ENCODE results near the gene ALKBH3.

ALKBH3 gene

DNA sequence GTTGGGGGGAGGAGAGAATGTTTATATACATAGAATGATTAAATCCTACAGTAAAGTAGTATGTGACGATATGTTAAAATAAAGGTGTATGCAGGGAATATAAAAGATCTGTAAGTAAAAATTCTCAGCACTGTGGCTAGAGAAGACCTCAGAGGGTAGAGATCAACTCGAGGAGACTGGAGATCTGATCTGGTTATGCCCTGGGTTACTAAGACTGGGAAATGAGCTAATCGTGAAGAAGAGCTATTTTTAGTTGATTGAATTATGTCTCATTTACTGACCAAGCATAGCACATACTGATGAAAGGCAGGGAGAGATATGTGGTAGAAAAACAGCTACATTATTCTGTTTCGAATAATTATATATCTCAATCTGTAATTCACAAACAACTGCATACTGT is 42.8 kb upstream of the ALKBH3 start:
- no peak overlapping the region for H4K8ac ChIP-seq (ENCODE audit: low read depth, low read length)
- no peak overlapping the region for H3K27ac ChIP-seq (ENCODE audit: low read depth, low read length)

DNA sequence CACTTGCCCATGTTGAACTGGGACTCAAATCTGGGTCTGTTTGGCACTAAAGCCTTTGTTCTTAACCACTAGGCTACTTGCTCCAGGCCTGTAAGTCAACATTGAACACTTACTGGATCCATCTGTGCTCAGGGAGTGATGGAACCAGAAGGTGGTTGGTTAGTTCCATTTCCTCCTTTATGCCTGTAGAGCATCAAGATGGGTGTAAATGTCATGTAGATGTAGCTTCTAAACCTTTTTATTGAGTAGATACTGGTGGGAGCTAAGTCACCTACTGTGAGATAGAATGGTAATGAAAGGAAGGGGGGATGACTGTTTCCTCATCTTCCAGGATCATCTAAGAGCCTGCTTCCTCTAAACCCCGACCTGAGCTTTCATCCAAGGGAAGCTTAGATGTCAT is 38.6 kb upstream of the ALKBH3 start:
- Histone ChIP-seq H3K79me1 (ENCODE audit: low read length) (peaks cover 2% of the 10 kb centered on the region), H3K27ac (ENCODE audit: low read depth, low read length) (no peak overlapping the region), H3K18ac (ENCODE audit: low read length) (no peak overlapping the region), H3K4me1 (ENCODE audit: control insufficient read depth, low read depth, low read length) (no peaks in the 10 kb centered on the region), H3K27me3 (ENCODE audit: insufficient read depth, low read length, poor library complexity) (no peaks in the 10 kb centered on the region), H2AK5ac (ENCODE audit: low read length) (no peak overlapping the region), H3K36me3 (ENCODE audit: control insufficient read depth, insufficient read depth, low read length) (no peaks in the 10 kb centered on the region), H3K79me2 (ENCODE audit: control insufficient read depth, insufficient read depth, low read length) (no peaks in the 10 kb centered on the region), H4K5ac (ENCODE audit: low read length) (no peak overlapping the region), H2BK5ac (ENCODE audit: low read length) (no peak overlapping the region), H3K4me3 (ENCODE audit: low read length) (no peak overlapping the region), H3K9ac (ENCODE audit: low read length) (no peak overlapping the region), H3K56ac (ENCODE audit: low read length) (no peak overlapping the region), H2BK15ac (replicated peaks; ENCODE audit: low read depth) (no peak overlapping the region), H4K8ac (ENCODE audit: low read depth, low read length) (no peak overlapping the region), H3K4me2 (ENCODE audit: low read length) (no peak overlapping the region), H3K4ac (ENCODE audit: low read depth, low read length) (no peak overlapping the region), H3K23ac (ENCODE audit: low read length) (no peak overlapping the region), H2BK120ac (ENCODE audit: low read depth, low read length) (no peak overlapping the region)
- WGBS (ENCODE audit: extremely low coverage, insufficient coverage, low lambda C conversion rate) = no CpG with 5 or more reads among the region's 1 CpG
- DNase-seq = no peak

More for the DNA sequence above, 42.8 kb upstream of the ALKBH3 start:
- Histone ChIP-seq H3K27me3 (ENCODE audit: insufficient read depth, low read length, poor library complexity) (no peaks in the 10 kb centered on the region), H4K5ac (ENCODE audit: low read length) (no peak overlapping the region), H2BK5ac (ENCODE audit: low read length) (no peak overlapping the region), H3K79me1 (ENCODE audit: low read length) (peaks cover 2% of the 10 kb centered on the region), H3K79me2 (ENCODE audit: control insufficient read depth, insufficient read depth, low read length) (no peaks in the 10 kb centered on the region), H3K4me2 (ENCODE audit: low read length) (no peak overlapping the region), H2BK15ac (replicated peaks; ENCODE audit: low read depth) (no peak overlapping the region), H3K23ac (ENCODE audit: low read length) (no peak overlapping the region), H3K18ac (ENCODE audit: low read length) (no peak overlapping the region), H3K4me3 (ENCODE audit: low read length) (no peak overlapping the region), H2AK5ac (ENCODE audit: low read length) (no peak overlapping the region), H3K4ac (ENCODE audit: low read depth, low read length) (no peak overlapping the region), H3K4me1 (ENCODE audit: control insufficient read depth, low read depth, low read length) (no peaks in the 10 kb centered on the region), H3K56ac (ENCODE audit: low read length) (no peak overlapping the region), H3K9ac (ENCODE audit: low read length) (no peak overlapping the region), H2BK120ac (ENCODE audit: low read depth, low read length) (no peak overlapping the region), H3K36me3 (ENCODE audit: control insufficient read depth, insufficient read depth, low read length) (no peaks in the 10 kb centered on the region)
- 100% methylated on average over 1 of the region's 4 CpGs for WGBS (ENCODE audit: extremely low coverage, insufficient coverage, low lambda C conversion rate)
- no peak for DNase-seq

DNA sequence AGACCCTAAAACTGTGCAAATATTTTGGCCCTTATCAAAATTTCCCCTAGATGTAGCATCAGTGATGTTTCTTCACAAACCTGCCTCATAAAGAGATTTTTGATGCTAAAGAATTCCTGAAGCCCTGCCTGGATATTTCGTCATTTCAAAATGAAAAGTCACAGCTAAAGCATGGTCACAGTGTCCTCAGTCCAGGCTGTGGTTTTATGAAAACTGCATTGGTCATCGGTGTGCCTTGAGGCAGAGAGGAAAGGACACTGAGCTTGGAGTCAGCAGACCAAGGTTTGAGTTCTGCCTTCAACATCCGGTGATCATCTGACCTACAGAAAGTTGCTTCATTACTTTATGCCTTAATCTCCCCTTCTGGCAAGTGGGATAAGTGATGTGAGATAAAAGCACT is 34.8 kb upstream of the ALKBH3 start:
- Histone ChIP-seq H3K27ac (ENCODE audit: low read depth, low read length) (no peak overlapping the region), H2BK120ac (ENCODE audit: low read depth, low read length) (no peak overlapping the region), H4K8ac (ENCODE audit: low read depth, low read length) (no peak overlapping the region), H3K79me2 (ENCODE audit: control insufficient read depth, insufficient read depth, low read length) (no peaks in the 10 kb centered on the region), H3K4me2 (ENCODE audit: low read length) (no peak overlapping the region), H3K4me1 (ENCODE audit: control insufficient read depth, low read depth, low read length) (no peaks in the 10 kb centered on the region), H3K23ac (ENCODE audit: low read length) (no peak overlapping the region), H3K36me3 (ENCODE audit: control insufficient read depth, insufficient read depth, low read length) (no peaks in the 10 kb centered on the region), H4K5ac (ENCODE audit: low read length) (no peak overlapping the region), H3K56ac (ENCODE audit: low read length) (no peak overlapping the region), H2AK5ac (ENCODE audit: low read length) (no peak overlapping the region), H3K4me3 (ENCODE audit: low read length) (no peak overlapping the region), H3K4ac (ENCODE audit: low read depth, low read length) (no peak overlapping the region), H3K9ac (ENCODE audit: low read length) (no peak overlapping the region), H2BK5ac (ENCODE audit: low read length) (no peak overlapping the region), H2BK15ac (replicated peaks; ENCODE audit: low read depth) (no peak overlapping the region), H3K18ac (ENCODE audit: low read length) (no peak overlapping the region), H3K27me3 (ENCODE audit: insufficient read depth, low read length, poor library complexity) (no peaks in the 10 kb centered on the region), H3K79me1 (ENCODE audit: low read length) (peaks cover 2% of the 10 kb centered on the region)
- DNase-seq = no peak
- no CpG with 5 or more reads among the region's 3 CpGs for WGBS (ENCODE audit: extremely low coverage, insufficient coverage, low lambda C conversion rate)

DNA sequence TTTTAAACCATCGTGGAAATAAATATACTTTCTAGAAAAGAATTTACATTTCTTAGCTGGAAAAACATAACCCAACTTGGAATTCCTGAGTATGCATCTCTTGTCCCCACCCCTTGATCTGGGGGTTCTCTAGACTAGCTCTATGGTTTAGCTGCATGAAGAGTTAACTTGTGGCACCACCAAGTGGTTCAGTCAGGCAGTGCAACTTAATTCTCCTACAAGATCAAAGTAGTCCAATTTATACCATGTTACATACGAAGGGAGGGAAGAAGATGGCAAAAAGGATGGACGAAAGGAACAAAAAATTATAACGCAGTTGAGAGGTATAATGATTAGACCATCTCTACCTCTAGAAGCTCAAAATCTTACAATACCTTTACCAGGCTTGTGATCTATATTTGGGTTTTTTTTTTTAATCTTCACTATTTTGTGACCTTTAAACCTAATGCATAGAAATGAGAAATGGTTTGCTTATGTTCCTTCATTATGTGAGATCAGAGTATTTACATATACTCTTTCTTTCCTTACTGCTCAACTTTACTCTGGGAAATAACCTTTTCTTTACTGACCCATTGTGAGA is 28.5 kb upstream of the ALKBH3 start:
- no peaks in the 10 kb centered on the region for H3K36me3 ChIP-seq (ENCODE audit: control insufficient read depth, insufficient read depth, low read length)

DNA sequence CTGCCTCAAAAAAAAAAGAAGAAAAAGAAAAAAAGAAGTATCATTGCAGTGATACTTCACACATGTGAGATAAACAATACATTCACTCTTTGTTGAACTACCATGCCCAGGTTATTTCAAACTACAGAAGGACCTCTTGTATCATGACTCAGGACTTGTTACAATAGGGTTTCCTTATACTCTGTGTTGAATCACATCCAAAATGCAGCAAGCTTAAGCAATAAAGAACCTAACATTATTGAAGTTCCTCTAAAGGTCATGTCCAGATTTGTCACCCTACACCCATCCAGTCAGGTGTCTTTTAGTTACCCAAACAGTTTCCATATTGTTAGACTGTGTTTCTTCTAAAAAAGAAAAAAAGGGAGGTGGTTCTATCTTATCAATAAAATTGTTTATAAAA is 26.9 kb upstream of the ALKBH3 start:
- DNase-seq = no peak
- no peak overlapping the region for H3K23ac ChIP-seq (ENCODE audit: low read length)
- no peak overlapping the region for H3K18ac ChIP-seq (ENCODE audit: low read length)
- H3K4me1 ChIP-seq (ENCODE audit: control insufficient read depth, low read depth, low read length) = no peaks in the 10 kb centered on the region
- no peak overlapping the region for H3K9ac ChIP-seq (ENCODE audit: low read length)
- no peak overlapping the region for H3K27ac ChIP-seq (ENCODE audit: low read depth, low read length)
- H3K36me3 ChIP-seq (ENCODE audit: control insufficient read depth, insufficient read depth, low read length) = no peaks in the 10 kb centered on the region
- no peak overlapping the region for H2AK5ac ChIP-seq (ENCODE audit: low read length)
- no peak overlapping the region for H3K4me3 ChIP-seq (ENCODE audit: low read length)
- H3K4me2 ChIP-seq (ENCODE audit: low read length) = no peak overlapping the region
- H4K5ac ChIP-seq (ENCODE audit: low read length) = no peak overlapping the region
- H3K79me2 ChIP-seq (ENCODE audit: control insufficient read depth, insufficient read depth, low read length) = no peaks in the 10 kb centered on the region
- H4K8ac ChIP-seq (ENCODE audit: low read depth, low read length) = no peak overlapping the region
- no peak overlapping the region for H2BK5ac ChIP-seq (ENCODE audit: low read length)
- no peak overlapping the region for H3K4ac ChIP-seq (ENCODE audit: low read depth, low read length)
- H2BK120ac ChIP-seq (ENCODE audit: low read depth, low read length) = no peak overlapping the region
- no peak overlapping the region for H3K56ac ChIP-seq (ENCODE audit: low read length)
- no peak overlapping the region for H2BK15ac ChIP-seq (replicated peaks; ENCODE audit: low read depth)
- no peaks in the 10 kb centered on the region for H3K27me3 ChIP-seq (ENCODE audit: insufficient read depth, low read length, poor library complexity)
- H3K79me1 ChIP-seq (ENCODE audit: low read length) = no peaks in the 10 kb centered on the region

More for the DNA sequence above, 28.5 kb upstream of the ALKBH3 start:
- no peak overlapping the region for H3K4me2 ChIP-seq (ENCODE audit: low read length)
- H3K23ac ChIP-seq (ENCODE audit: low read length) = no peak overlapping the region
- H3K79me2 ChIP-seq (ENCODE audit: control insufficient read depth, insufficient read depth, low read length) = no peaks in the 10 kb centered on the region
- H3K56ac ChIP-seq (ENCODE audit: low read length) = no peak overlapping the region
- no peaks in the 10 kb centered on the region for H3K79me1 ChIP-seq (ENCODE audit: low read length)
- H2BK15ac ChIP-seq (replicated peaks; ENCODE audit: low read depth) = no peak overlapping the region
- no peak overlapping the region for H4K5ac ChIP-seq (ENCODE audit: low read length)
- no peaks in the 10 kb centered on the region for H3K27me3 ChIP-seq (ENCODE audit: insufficient read depth, low read length, poor library complexity)
- no CpG with 5 or more reads among the region's 4 CpGs for WGBS (ENCODE audit: extremely low coverage, insufficient coverage, low lambda C conversion rate)
- no peaks in the 10 kb centered on the region for H3K4me1 ChIP-seq (ENCODE audit: control insufficient read depth, low read depth, low read length)
- H3K18ac ChIP-seq (ENCODE audit: low read length) = no peak overlapping the region
- H2BK5ac ChIP-seq (ENCODE audit: low read length) = no peak overlapping the region
- H2AK5ac ChIP-seq (ENCODE audit: low read length) = no peak overlapping the region
- no peak overlapping the region for H2BK120ac ChIP-seq (ENCODE audit: low read depth, low read length)
- no peak overlapping the region for H3K4ac ChIP-seq (ENCODE audit: low read depth, low read length)
- no peak overlapping the region for H3K4me3 ChIP-seq (ENCODE audit: low read length)
- H3K27ac ChIP-seq (ENCODE audit: low read depth, low read length) = no peak overlapping the region
- H4K8ac ChIP-seq (ENCODE audit: low read depth, low read length) = no peak overlapping the region
- DNase-seq = peak; percentile 84
- no peak overlapping the region for H3K9ac ChIP-seq (ENCODE audit: low read length)

DNA sequence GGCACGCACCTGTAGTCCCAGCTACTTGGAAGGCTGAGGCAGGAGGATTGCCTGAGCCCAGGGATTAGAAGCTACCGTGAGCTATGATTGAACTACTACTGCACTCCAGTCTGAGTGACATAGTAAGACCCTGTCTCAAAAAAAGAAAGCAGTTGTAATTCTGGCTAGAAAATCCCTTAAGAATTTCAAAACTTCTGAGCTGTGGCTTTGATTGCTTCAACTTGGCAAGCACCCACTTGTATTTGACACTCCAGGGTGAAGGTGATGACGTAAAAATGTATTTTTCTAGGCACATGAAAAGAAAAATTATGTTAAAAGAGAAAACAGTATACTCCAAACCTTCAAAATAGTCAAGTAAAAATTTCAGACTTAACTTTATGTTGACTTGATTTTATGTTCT is 23.6 kb upstream of the ALKBH3 start:
- no peak overlapping the region for H2BK15ac ChIP-seq (replicated peaks; ENCODE audit: low read depth)
- WGBS (ENCODE audit: extremely low coverage, insufficient coverage, low lambda C conversion rate) = no CpG with 5 or more reads among the region's 3 CpGs
- H3K9ac ChIP-seq (ENCODE audit: low read length) = no peak overlapping the region

More for the DNA sequence above, 23.6 kb upstream of the ALKBH3 start:
- Histone ChIP-seq H3K4me3 (ENCODE audit: low read length) (no peak overlapping the region), H3K4ac (ENCODE audit: low read depth, low read length) (no peak overlapping the region), H2BK5ac (ENCODE audit: low read length) (no peak overlapping the region), H3K4me2 (ENCODE audit: low read length) (no peak overlapping the region), H4K8ac (ENCODE audit: low read depth, low read length) (no peak overlapping the region), H3K36me3 (ENCODE audit: control insufficient read depth, insufficient read depth, low read length) (no peaks in the 10 kb centered on the region), H3K79me1 (ENCODE audit: low read length) (no peaks in the 10 kb centered on the region), H3K23ac (ENCODE audit: low read length) (no peak overlapping the region), H2BK120ac (ENCODE audit: low read depth, low read length) (no peak overlapping the region), H3K56ac (ENCODE audit: low read length) (no peak overlapping the region), H3K27me3 (ENCODE audit: insufficient read depth, low read length, poor library complexity) (no peaks in the 10 kb centered on the region), H3K27ac (ENCODE audit: low read depth, low read length) (no peak overlapping the region), H4K5ac (ENCODE audit: low read length) (no peak overlapping the region), H3K18ac (ENCODE audit: low read length) (no peak overlapping the region), H3K79me2 (ENCODE audit: control insufficient read depth, insufficient read depth, low read length) (no peaks in the 10 kb centered on the region), H2AK5ac (ENCODE audit: low read length) (no peak overlapping the region), H3K4me1 (ENCODE audit: control insufficient read depth, low read depth, low read length) (no peaks in the 10 kb centered on the region)
- DNase-seq = no peak

Data from mesendoderm (in vitro differentiated cells).